Measurements from ENCODE around the gene PIP5K1B. TPM values are rescaled to one million over a fixed set of nuclear protein-coding genes. Genes with fewer than 3 reads are reported as not detected.

Gene PIP5K1B
- total RNA-seq, 1 experiment from 2014 or later: 0.20 TPM

- no peaks in the 10 kb centered on the region for H3K36me3 ChIP-seq (ENCODE audit: control insufficient read depth in 1 of 2, insufficient read depth in 2 of 2, low read length in 2 of 2)
- no peak overlapping the region for H3K4me3 ChIP-seq (replicated peaks in 1 of 2; ENCODE audit: low read depth in 1 of 2, low read length in 2 of 2)
- H3K9ac ChIP-seq (ENCODE audit: low read length): no peak overlapping the region
- no peaks in the 10 kb centered on the region; the same call in 1 of the 2 replicates for H3K9me2 ChIP-seq (ENCODE audit: insufficient read depth)
- no peaks in the 10 kb centered on the region for H4K20me1 ChIP-seq (ENCODE audit: insufficient read depth)
- RAD21 ChIA-PET (ENCODE audit: low non-redundant PET in 1 of 2, low total read pairs in 2 of 2, uncharacterized antibody in 2 of 2, unreplicated experiment in 2 of 2): no interaction called here
- TF ChIP-seq YY1 (IDR thresholded peaks at IDR 0.05; ENCODE audit: extremely low read depth, insufficient replicate concordance, low read depth, low read length) (no peak), TCF7L2 (IDR thresholded peaks at IDR 0.05; ENCODE audit: borderline replicate concordance, extremely low read depth, insufficient read depth, insufficient read length) (no peak), MAX (IDR thresholded peaks at IDR 0.05) (no peak), JUND (IDR thresholded peaks at IDR 0.05) (no peak), ELF1 (IDR thresholded peaks at IDR 0.05; ENCODE audit: borderline replicate concordance, low read depth) (no peak), POLR2AphosphoS5 (IDR thresholded peaks at IDR 0.05; ENCODE audit: low read depth, low read length) (no peak), EZH2phosphoT487 (IDR thresholded peaks at IDR 0.05; ENCODE audit: borderline replicate concordance) (no peak), ZBTB33 (IDR thresholded peaks at IDR 0.05; ENCODE audit: extremely low read depth, insufficient replicate concordance, low read length) (no peak), ZNF274 (IDR thresholded peaks at IDR 0.05; ENCODE audit: low read depth, low read length) (no peak), REST (IDR thresholded peaks at IDR 0.05; ENCODE audit: low read depth) (no peak), ZFX (IDR thresholded peaks at IDR 0.05) (no peak), POLR2A (IDR thresholded peaks at IDR 0.05; ENCODE audit: borderline replicate concordance, extremely low read depth, insufficient read depth, insufficient read length) (no peak), FOSL1 (IDR thresholded peaks at IDR 0.05; ENCODE audit: low read depth) (no peak), EZH2 (IDR thresholded peaks at IDR 0.05) (no peak), CTCF (IDR thresholded peaks at IDR 0.05 in 2 of 3, conservative IDR thresholded peaks at IDR 0.05 in 1 of 3; ENCODE audit: borderline replicate concordance in 1 of 3, insufficient read depth in 1 of 3, low read depth in 2 of 3, low read length in 2 of 3) (no peak), SIN3A (IDR thresholded peaks at IDR 0.05; ENCODE audit: low read depth) (no peak), CEBPB (IDR thresholded peaks at IDR 0.05; ENCODE audit: low read depth) (no peak), CBX3 (IDR thresholded peaks at IDR 0.05; ENCODE audit: low read depth) (no peak), RAD21 (IDR thresholded peaks at IDR 0.05; ENCODE audit: low read depth) (no peak)
- peaks cover 45% of the 10 kb centered on the region for H3K27me3 ChIP-seq (ENCODE audit: insufficient read depth, low read length)
- no peaks in the 10 kb centered on the region for H3K4me1 ChIP-seq (ENCODE audit: control insufficient read depth in 1 of 2, insufficient read depth in 2 of 2, low read length in 2 of 2)
- no peaks in the 10 kb centered on the region for H3K79me2 ChIP-seq (ENCODE audit: insufficient read depth, low read length)
- BruUV-seq (replicated peaks): no TSS peak
- ATAC-seq: no peak
- no peak overlapping the region for H3K27ac ChIP-seq (ENCODE audit: low read depth, low read length)
- no peak overlapping the region for H3K4me2 ChIP-seq (ENCODE audit: low read length)
- intact Hi-C loops (cut with micrococcal nuclease): no loop called here
- POLR2A ChIA-PET: no interaction called here
- no peak for DNase-seq (ENCODE audit: low read depth, low spot score)
- CTCF ChIA-PET: no interaction called here
- H3K9me3 ChIP-seq (ENCODE audit: control insufficient read depth in 1 of 2, insufficient read depth in 1 of 2, low read depth in 1 of 2, low read length in 2 of 2): no peaks in the 10 kb centered on the region
- no peak overlapping the region for H2AFZ ChIP-seq (ENCODE audit: low read depth, low read length, poor library complexity, severe bottlenecking)
Observed at GRCh38 chr9:68707801-68708488, 2.9 kb downstream of the PIP5K1B start.

Measured in HCT116 (cell line).